Measurements from ENCODE around the gene YWHAQ.
"Not testable (repeated sequence)": the region's sequence is repeated elsewhere in the genome, so short reads cannot be mapped to it uniquely, and the experiment has no call there.

Gene YWHAQ

DNA sequence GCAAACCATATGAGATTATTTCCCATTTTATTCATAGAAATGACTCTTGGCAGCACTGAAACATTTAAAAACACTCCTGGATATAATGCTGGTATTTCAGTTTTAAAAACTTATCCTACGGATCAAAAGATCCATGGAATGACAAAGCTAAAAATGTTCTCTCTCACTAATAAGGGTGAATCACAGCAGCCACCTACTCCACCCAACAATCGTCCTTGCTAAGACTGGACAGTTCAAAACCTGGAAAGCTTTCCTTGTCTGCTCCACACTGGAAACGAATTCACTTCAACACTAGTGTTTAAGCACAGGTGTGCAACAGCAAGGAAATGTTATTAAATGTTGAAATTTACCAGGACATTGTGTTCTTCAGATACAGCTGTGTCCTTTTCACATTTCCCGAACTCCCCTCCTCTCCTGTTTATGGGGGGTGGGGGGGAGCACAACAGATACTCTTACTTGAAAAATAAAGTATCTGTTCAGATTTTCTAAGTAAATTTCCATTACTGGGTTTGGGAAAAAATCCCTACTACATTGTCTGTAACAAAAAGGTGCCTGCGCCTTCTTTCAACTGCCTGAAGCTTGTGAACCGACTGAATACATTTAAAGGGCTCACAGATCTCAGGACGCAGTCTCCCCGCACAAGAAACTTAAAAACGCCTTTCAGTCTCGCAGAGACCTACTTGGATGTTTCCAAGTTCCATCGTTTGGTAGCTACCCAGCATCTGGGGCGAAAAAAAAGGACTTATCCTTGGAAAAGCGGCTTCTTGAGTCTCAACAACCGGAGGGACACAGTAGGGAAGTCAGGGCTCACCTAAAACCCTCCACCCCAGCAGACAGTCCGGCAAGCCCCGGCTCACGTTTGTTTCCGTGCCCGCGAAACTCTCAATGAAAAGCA is 1.3 kb downstream of the YWHAQ start:
- H3K4me1 Mint-ChIP-seq: peaks cover 75% of the 10 kb centered on the region
- H3K27ac Mint-ChIP-seq: peak overlapping the region; percentile 98
- DNase-seq: no peak
- peaks cover 55% of the 10 kb centered on the region for H3K36me3 Mint-ChIP-seq (ENCODE audit: low read depth)
- peaks cover 3% of the 10 kb centered on the region for H3K27me3 Mint-ChIP-seq (ENCODE audit: low read depth, poor library complexity)
- peak overlapping the region; percentile 99 for H3K4me3 Mint-ChIP-seq
- H3K9me3 Mint-ChIP-seq: no peaks in the 10 kb centered on the region
- TF ChIP-seq, protein P1, sequence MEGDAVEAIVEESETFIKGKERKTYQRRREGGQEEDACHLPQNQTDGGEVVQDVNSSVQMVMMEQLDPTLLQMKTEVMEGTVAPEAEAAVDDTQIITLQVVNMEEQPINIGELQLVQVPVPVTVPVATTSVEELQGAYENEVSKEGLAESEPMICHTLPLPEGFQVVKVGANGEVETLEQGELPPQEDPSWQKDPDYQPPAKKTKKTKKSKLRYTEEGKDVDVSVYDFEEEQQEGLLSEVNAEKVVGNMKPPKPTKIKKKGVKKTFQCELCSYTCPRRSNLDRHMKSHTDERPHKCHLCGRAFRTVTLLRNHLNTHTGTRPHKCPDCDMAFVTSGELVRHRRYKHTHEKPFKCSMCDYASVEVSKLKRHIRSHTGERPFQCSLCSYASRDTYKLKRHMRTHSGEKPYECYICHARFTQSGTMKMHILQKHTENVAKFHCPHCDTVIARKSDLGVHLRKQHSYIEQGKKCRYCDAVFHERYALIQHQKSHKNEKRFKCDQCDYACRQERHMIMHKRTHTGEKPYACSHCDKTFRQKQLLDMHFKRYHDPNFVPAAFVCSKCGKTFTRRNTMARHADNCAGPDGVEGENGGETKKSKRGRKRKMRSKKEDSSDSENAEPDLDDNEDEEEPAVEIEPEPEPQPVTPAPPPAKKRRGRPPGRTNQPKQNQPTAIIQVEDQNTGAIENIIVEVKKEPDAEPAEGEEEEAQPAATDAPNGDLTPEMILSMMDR (IDR thresholded peaks at IDR 0.05): no peak

DNA sequence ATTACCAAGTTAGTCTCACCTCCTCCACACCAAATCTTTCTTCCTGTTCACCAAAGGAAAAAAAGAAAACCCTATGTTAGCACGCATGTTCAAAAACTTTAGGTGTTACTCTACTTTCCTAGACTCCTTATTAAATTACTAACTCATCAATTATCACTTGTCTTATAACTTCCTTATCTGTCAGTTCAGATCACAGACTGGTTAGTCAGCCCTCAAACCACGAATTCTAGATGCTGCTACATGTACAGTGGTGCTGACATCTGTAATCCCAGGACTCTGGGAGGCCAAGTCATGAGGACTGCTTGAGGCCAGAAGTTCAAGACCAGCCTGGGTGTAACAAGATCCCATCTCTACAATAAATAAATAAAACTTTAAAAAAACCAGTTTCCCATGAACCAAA is 3.5 kb downstream of the YWHAQ start:
- TF ChIP-seq, protein P1 (IDR thresholded peaks at IDR 0.05): no peak
- Mint-ChIP-seq H3K4me1 (peaks cover 56% of the 10 kb centered on the region), H3K4me3 (peak overlapping the region; percentile 99), H3K27me3 (ENCODE audit: low read depth, poor library complexity) (peaks cover 6% of the 10 kb centered on the region), H3K9me3 (peaks cover 3% of the 10 kb centered on the region), H3K27ac (peak overlapping the region; percentile 20), H3K36me3 (ENCODE audit: low read depth) (peaks cover 77% of the 10 kb centered on the region)
- no peak for DNase-seq

DNA sequence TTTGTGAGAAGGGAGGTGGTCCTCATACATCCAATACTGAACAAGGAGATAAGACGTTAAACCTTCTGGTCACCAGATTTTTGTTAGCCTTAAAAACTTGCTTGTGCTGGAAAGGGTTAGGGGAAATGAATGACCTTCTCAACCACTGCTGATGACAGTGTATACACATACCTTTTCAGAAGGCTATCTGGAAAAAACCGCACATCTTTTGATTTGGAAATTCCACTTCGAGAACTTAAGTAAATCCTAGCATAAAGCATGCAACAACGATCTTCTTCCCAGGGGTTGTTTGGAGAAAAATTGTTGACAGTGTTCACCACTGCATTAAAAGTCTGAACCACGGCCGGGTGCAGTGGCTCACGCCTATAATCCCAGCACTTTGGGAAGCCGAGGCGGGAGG is 7.6 kb downstream of the YWHAQ start:
- Mint-ChIP-seq H3K4me1 (peaks cover 37% of the 10 kb centered on the region), H3K27ac (no peak overlapping the region), H3K36me3 (ENCODE audit: low read depth) (peaks cover 100% of the 10 kb centered on the region), H3K4me3 (no peak overlapping the region), H3K9me3 (peaks cover 21% of the 10 kb centered on the region), H3K27me3 (ENCODE audit: low read depth, poor library complexity) (peaks cover 6% of the 10 kb centered on the region)
- no peak for DNase-seq
- TF ChIP-seq, protein P1 (IDR thresholded peaks at IDR 0.05): no peak

DNA sequence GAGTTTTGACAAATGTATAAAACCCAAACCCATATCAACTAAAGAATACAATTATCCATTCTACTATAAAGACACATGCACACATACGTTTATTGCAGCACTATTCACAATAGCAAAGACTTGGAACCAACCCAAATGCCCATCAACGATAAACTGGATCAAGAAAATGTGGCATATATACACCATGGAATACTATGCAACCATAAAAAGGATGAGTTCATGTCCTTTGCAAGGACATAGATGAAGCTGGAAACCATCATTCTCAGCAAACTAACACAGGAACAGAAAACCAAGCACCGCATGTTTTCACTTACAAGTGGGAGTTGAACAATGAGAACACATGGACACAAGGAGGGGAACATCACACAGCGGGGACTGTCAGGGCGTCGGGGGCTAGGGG is 9.1 kb downstream of the YWHAQ start:
- H3K36me3 Mint-ChIP-seq (ENCODE audit: low read depth): peaks cover 100% of the 10 kb centered on the region

DNA sequence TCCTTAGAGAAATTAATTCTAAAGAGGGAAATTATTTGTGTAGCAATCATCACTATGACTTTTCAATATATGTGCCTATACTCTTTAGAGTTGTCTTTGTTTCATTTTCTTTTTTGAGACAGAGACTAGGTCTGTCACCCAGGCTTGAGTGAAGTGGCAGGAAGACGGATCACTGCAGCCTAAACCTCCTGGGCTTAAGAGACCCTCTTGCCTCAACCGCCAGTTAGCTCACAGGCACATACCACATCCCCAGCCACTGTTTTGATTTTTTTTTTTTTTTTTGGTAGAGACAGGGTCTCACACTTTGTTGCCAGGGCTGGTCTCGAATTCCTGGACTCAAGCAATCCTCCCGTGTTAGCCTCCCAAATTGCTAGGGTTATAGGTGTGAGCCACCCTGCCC is 12.4 kb downstream of the YWHAQ start:
- Mint-ChIP-seq H3K4me1 (peaks cover 28% of the 10 kb centered on the region), H3K9me3 (peaks cover 40% of the 10 kb centered on the region), H3K36me3 (ENCODE audit: low read depth) (peaks cover 99% of the 10 kb centered on the region), H3K27me3 (ENCODE audit: low read depth, poor library complexity) (peaks cover 3% of the 10 kb centered on the region), H3K27ac (no peak overlapping the region), H3K4me3 (no peak overlapping the region)
- TF ChIP-seq, protein P1 (IDR thresholded peaks at IDR 0.05): no peak
- no peak for DNase-seq

More for the DNA sequence above, 9.1 kb downstream of the YWHAQ start:
- H3K27ac Mint-ChIP-seq; H3K4me3 Mint-ChIP-seq; H3K27me3 Mint-ChIP-seq (ENCODE audit: low read depth, poor library complexity); DNase-seq: not testable (repeated sequence)
- Mint-ChIP-seq H3K4me1 (peaks cover 22% of the 10 kb centered on the region), H3K9me3 (peaks cover 34% of the 10 kb centered on the region)

DNA sequence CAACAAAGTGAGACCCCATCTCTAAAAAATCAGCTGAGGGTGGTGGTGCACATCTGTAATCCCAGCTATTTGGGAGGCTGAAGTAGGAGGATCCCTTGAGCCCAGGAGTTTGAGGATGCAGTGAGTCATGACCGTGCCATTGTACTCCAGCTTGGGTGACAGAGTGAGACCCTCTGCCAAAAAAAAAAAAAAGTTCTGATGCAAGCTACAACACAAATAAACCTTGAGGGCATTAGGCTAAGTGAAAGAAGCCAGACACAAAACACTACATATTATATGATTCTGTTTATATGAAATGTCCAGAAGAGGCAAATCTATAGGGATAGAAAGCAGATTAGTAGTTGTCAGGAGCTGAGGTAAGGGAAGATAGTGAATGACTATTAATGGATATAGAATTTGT is 13.0 kb downstream of the YWHAQ start:
- TF ChIP-seq, protein P1 (IDR thresholded peaks at IDR 0.05): no peak
- Mint-ChIP-seq H3K4me3 (no peak overlapping the region), H3K4me1 (peaks cover 28% of the 10 kb centered on the region), H3K36me3 (ENCODE audit: low read depth) (peaks cover 99% of the 10 kb centered on the region), H3K27ac (no peak overlapping the region), H3K27me3 (ENCODE audit: low read depth, poor library complexity) (no peaks in the 10 kb centered on the region), H3K9me3 (peaks cover 38% of the 10 kb centered on the region)
- DNase-seq: no peak
